Neural progenitor cell (in vitro differentiated cells): Measurements from ENCODE around the gene KIF26A. TPM values are rescaled to one million over a fixed set of nuclear protein-coding genes. Genes with fewer than 3 reads are reported as not detected.

Experiments used
- DNase-seq: peaks from one replicate; pipeline ENCODE4 v3.0.0-alpha.2; 2016; ENCODE audit warnings: low spot score
- H2AFZ ChIP-seq: fragments of 200-600 bp; sonication (generic); replicated peaks from 2 replicates; pipeline ENCODE4 v1.6.1; 2016; ENCODE audit warnings: antibody characterized with exemption
- H3F3A ChIP-seq: fragments of 200-600 bp; sonication (generic); 2 replicates; pipeline ENCODE4 v1.6.1; 2016; ENCODE audit warnings: antibody characterized with exemption, low read depth
- H3K27ac ChIP-seq: fragments of 200-600 bp; sonication (generic); 2 replicates; pipeline ENCODE4 v1.5.1; 2016; ENCODE audit warnings: mild to moderate bottlenecking
- H3K27me3 ChIP-seq: fragments of 200-600 bp; sonication (generic); 2 replicates; pipeline ENCODE4 v1.6.1; 2016; ENCODE audit warnings: mild to moderate bottlenecking, moderate library complexity
- H3K36me3 ChIP-seq: fragments of 200-600 bp; sonication (generic); 2 replicates; pipeline ENCODE4 v1.5.1; 2016
- H3K4me1 ChIP-seq: fragments of 200-600 bp; sonication (generic); 2 replicates; pipeline ENCODE4 v1.6.1; 2016; ENCODE audit warnings: mixed run types
- H3K4me2 ChIP-seq: fragments of 200-600 bp; sonication (generic); 2 replicates; pipeline ENCODE4 v1.6.1; 2016
- H3K4me3 ChIP-seq: fragments of 200-600 bp; sonication (generic); 2 replicates; pipeline ENCODE4 v1.5.1; 2016
- H3K79me2 ChIP-seq: fragments of 200-600 bp; sonication (generic); 2 replicates; pipeline ENCODE4 v1.6.1; 2016; ENCODE audit warnings: low read depth
- H3K9ac ChIP-seq: fragments of 200-600 bp; sonication (generic); 2 replicates; pipeline ENCODE4 v1.6.1; 2016
- H3K9me3 ChIP-seq: fragments of 200-600 bp; sonication (generic); 2 replicates; pipeline ENCODE4 v1.5.1; 2016; ENCODE audit warnings: low read depth
- H4K20me1 ChIP-seq: fragments of 200-600 bp; sonication (generic); 2 replicates; pipeline ENCODE4 v1.6.1; 2016; ENCODE audit warnings: low read depth
- H3K27ac Mint-ChIP-seq: 3 replicates; pipeline ENCODE4 v1.8.0; 2021; ENCODE audit warnings: mixed read lengths
- H3K27me3 Mint-ChIP-seq: 2 replicates; pipeline ENCODE4 v1.8.0; 2022; ENCODE audit warnings: low read depth, mild to moderate bottlenecking, inconsistent platforms, moderate library complexity, mixed read lengths; ENCODE audit not compliant: insufficient read depth
- H3K36me3 Mint-ChIP-seq: 3 replicates; pipeline ENCODE4 v1.8.0; 2021; ENCODE audit warnings: mixed read lengths
- H3K4me1 Mint-ChIP-seq: 3 replicates; pipeline ENCODE4 v1.8.0; 2021; ENCODE audit warnings: mixed read lengths
- H3K4me3 Mint-ChIP-seq: 3 replicates; pipeline ENCODE4 v1.8.0; 2021; ENCODE audit warnings: mild to moderate bottlenecking, moderate library complexity, mixed read lengths
- H3K9me3 Mint-ChIP-seq: 3 replicates; pipeline ENCODE4 v1.8.0; 2020; ENCODE audit warnings: mixed read lengths
- CTCF ChIP-seq: fragments of 200-600 bp; sonication (generic); IDR thresholded peaks from 2 replicates; pipeline ENCODE4 v1.5.1; 2017; ENCODE audit warnings: antibody characterized with exemption, mild to moderate bottlenecking
- EZH2 ChIP-seq: fragments of 200-600 bp; sonication (generic); IDR thresholded peaks from 2 replicates; pipeline ENCODE4 v1.6.1; 2017; ENCODE audit warnings: antibody characterized with exemption, mild to moderate bottlenecking, moderate library complexity
- EZH2phosphoT487 ChIP-seq: fragments of 200-600 bp; sonication (generic); IDR thresholded peaks from 2 replicates; pipeline ENCODE4 v1.6.1; 2017; ENCODE audit warnings: antibody characterized with exemption
- total RNA-seq: library from RNA; depleted of rRNA; stranded (reverse); fragments of >200 nt; gene quantifications from 2 replicates; pipeline ENCODE4 v1.2.3, GENCODE V29; 2015; ENCODE audit warnings: low replicate concordance

The KIF26A gene
- total RNA-seq, 1 donor from 2014 or later, result 6.1 TPM

- no peaks in the 10 kb centered on the region for H3K9me3 Mint-ChIP-seq
- H3K4me2 ChIP-seq, result no peak overlapping the region
- H3K27me3 Mint-ChIP-seq, result peaks cover 7% of the 10 kb centered on the region
- peaks cover 8% of the 10 kb centered on the region for H3K4me1 Mint-ChIP-seq
- peaks cover 14% of the 10 kb centered on the region for H3F3A ChIP-seq
- no peak overlapping the region for H3K4me3 Mint-ChIP-seq
- no peaks in the 10 kb centered on the region for H3K36me3 ChIP-seq
- peaks cover 14% of the 10 kb centered on the region for H3K79me2 ChIP-seq
- H3K9ac ChIP-seq, result no peak overlapping the region
- no peak for DNase-seq
- no peaks in the 10 kb centered on the region for H3K9me3 ChIP-seq
- H2AFZ ChIP-seq, result no peak overlapping the region
- TF ChIP-seq CTCF, result no peak
- TF ChIP-seq EZH2phosphoT487, result no peak
- no peak for TF ChIP-seq EZH2
- H3K27ac ChIP-seq, result no peak overlapping the region
- no peak overlapping the region for H3K27ac Mint-ChIP-seq
- peaks cover 34% of the 10 kb centered on the region for H4K20me1 ChIP-seq
- H3K27me3 ChIP-seq, result no peaks in the 10 kb centered on the region
- no peak overlapping the region for H3K4me3 ChIP-seq
- H3K4me1 ChIP-seq, result peaks cover 19% of the 10 kb centered on the region
- H3K36me3 Mint-ChIP-seq, result no peaks in the 10 kb centered on the region
Observed at GRCh38 chr14:104154246-104154645, 15.9 kb downstream of the KIF26A start.

GRCh38 chr14:104155513-104155912, 17.1 kb downstream of the KIF26A start:
- DNase-seq, result no peak
- H3K36me3 ChIP-seq, result no peaks in the 10 kb centered on the region
- H3K4me1 ChIP-seq, result peaks cover 9% of the 10 kb centered on the region
- H4K20me1 ChIP-seq, result peaks cover 26% of the 10 kb centered on the region
- H3K27ac ChIP-seq, result no peak overlapping the region
- Mint-ChIP-seq H3K4me1 (peaks cover 8% of the 10 kb centered on the region), H3K9me3 (no peaks in the 10 kb centered on the region), H3K4me3 (no peak overlapping the region), H3K36me3 (no peaks in the 10 kb centered on the region), H3K27me3 (peaks cover 7% of the 10 kb centered on the region), H3K27ac (no peak overlapping the region)
- H3K4me3 ChIP-seq, result no peak overlapping the region
- peaks cover 7% of the 10 kb centered on the region for H3K79me2 ChIP-seq
- no peak overlapping the region for H3K9ac ChIP-seq
- H3K9me3 ChIP-seq, result no peaks in the 10 kb centered on the region
- H3K4me2 ChIP-seq, result no peak overlapping the region
- H2AFZ ChIP-seq, result no peak overlapping the region
- peaks cover 3% of the 10 kb centered on the region for H3F3A ChIP-seq
- TF ChIP-seq CTCF (no peak), EZH2 (no peak), EZH2phosphoT487 (no peak)
- H3K27me3 ChIP-seq, result no peaks in the 10 kb centered on the region

- H3K9ac ChIP-seq, result no peak overlapping the region
- H3K36me3 Mint-ChIP-seq, result no peaks in the 10 kb centered on the region
- peaks cover 7% of the 10 kb centered on the region for H3K27me3 Mint-ChIP-seq
- H3K4me3 ChIP-seq, result no peak overlapping the region
- H3F3A ChIP-seq, result no peaks in the 10 kb centered on the region
- no peak overlapping the region for H3K4me3 Mint-ChIP-seq
- no peaks in the 10 kb centered on the region for H3K9me3 Mint-ChIP-seq
- H3K27me3 ChIP-seq, result no peaks in the 10 kb centered on the region
- no peak for TF ChIP-seq CTCF
- no peak for TF ChIP-seq EZH2phosphoT487
- no peak for TF ChIP-seq EZH2
- H4K20me1 ChIP-seq, result peaks cover 20% of the 10 kb centered on the region
- H3K27ac Mint-ChIP-seq, result no peak overlapping the region
- peaks cover under 1% of the 10 kb centered on the region for H3K79me2 ChIP-seq
- no peak overlapping the region for H3K4me2 ChIP-seq
- no peak overlapping the region for H3K27ac ChIP-seq
- H3K36me3 ChIP-seq, result no peaks in the 10 kb centered on the region
- H3K9me3 ChIP-seq, result no peaks in the 10 kb centered on the region
- H3K4me1 ChIP-seq, result peaks cover 4% of the 10 kb centered on the region
- H3K4me1 Mint-ChIP-seq, result peaks cover 8% of the 10 kb centered on the region
- DNase-seq, result no peak
- no peak overlapping the region for H2AFZ ChIP-seq
Observed at GRCh38 chr14:104156142-104156541, 17.8 kb downstream of the KIF26A start.
